ENCODE results near the gene JMJD4.

DNA sequence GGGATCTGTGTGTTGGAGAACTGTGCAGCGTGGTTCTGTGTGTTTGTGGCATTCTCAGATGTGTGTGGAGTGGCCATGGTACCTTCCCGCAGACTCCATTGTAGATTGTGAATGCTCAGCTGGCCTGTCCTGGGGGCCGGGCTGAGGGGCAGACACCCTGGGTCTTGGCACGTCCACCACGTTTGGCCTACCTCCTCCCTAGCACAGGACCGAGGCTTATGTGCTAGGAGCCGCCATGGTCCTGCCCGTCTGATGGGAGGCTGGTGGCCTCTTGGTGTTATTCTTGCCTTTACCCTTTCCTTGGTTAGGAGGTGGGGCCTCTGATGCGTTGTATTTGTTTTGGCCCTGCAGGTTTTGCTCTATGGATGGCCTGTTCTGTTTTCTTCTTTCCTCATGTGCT is 25.3 kb upstream of the JMJD4 start:
- TF ChIP-seq, protein P1, sequence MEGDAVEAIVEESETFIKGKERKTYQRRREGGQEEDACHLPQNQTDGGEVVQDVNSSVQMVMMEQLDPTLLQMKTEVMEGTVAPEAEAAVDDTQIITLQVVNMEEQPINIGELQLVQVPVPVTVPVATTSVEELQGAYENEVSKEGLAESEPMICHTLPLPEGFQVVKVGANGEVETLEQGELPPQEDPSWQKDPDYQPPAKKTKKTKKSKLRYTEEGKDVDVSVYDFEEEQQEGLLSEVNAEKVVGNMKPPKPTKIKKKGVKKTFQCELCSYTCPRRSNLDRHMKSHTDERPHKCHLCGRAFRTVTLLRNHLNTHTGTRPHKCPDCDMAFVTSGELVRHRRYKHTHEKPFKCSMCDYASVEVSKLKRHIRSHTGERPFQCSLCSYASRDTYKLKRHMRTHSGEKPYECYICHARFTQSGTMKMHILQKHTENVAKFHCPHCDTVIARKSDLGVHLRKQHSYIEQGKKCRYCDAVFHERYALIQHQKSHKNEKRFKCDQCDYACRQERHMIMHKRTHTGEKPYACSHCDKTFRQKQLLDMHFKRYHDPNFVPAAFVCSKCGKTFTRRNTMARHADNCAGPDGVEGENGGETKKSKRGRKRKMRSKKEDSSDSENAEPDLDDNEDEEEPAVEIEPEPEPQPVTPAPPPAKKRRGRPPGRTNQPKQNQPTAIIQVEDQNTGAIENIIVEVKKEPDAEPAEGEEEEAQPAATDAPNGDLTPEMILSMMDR (IDR thresholded peaks at IDR 0.05) = no peak
- no peak for TF ChIP-seq POLR2A (IDR thresholded peaks at IDR 0.05)

Measured in tibial nerve (tissue), 3 donors.